T-helper 2 cell treated with Interferon-gamma antibody and Interleukin-4, amounts not matched to agents 100 ng/mL and 5 ng/mL, for 36 hours (primary cell): ENCODE data around the gene IL4. TPM values are rescaled to one million over a fixed set of nuclear protein-coding genes. Genes with fewer than 3 reads are reported as not detected.

Experiments
- intact Hi-C: fragments of 100-400 bp; cut with micrococcal nuclease; formaldehyde crosslinking; loops from one replicate; pipeline ENCODE4 v1.15.1; 2023
- total RNA-seq: library from RNA; stranded (reverse); gene quantifications from 2 replicates; pipeline ENCODE4 v1.2.3, GENCODE V29; 2022

The IL4 gene
- total RNA-seq, 1 donor from 2014 or later: 4.0 TPM

DNA sequence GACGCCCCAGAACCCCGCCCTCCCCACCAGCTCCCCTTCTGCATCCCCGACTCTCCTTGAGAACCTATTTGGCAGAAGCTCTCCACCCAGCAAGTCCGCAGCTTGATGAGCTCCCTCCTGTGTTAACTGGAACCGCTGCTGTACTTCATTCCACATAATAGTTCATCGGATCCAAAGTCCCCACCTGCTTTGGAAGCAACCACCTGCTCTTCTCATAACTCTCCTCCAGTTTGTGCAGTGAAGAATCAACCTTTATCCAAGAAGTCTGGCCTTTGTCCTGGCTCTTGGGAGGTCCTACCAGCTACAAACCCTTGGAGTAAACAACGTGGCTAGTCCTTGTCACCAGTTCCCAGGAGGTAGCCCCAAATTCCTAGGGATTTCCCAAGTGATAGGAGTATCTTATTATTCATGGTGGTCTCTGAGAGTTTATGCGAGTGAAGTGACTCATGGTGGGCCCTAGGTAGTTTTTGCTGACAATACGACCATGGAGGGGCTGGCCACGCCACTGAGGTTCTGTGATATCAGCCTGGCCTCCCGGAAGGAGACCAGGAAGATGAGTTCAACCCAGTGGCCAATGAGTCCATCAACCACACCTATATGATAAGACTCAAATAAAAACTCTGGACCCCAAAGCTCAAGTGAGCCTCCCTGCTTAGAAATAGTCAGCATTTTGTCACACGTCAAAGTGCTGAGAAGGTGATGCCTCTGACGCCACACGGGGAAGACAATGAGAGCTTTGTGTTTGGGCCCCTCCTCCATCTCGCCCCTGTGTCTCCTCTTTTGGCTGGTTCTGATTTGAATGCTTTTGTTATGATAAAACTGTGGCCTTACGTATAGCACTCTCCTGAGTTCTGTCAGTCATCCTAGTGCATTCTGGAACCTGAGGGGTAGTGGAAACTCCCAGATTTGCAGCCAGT is 3.6 kb upstream of the IL4 start:
- intact Hi-C loops: loop anchor here (5.0 kb wide), 1 partner anchor 33 kb away; no protein-coding TSS in a partner anchor

DNA sequence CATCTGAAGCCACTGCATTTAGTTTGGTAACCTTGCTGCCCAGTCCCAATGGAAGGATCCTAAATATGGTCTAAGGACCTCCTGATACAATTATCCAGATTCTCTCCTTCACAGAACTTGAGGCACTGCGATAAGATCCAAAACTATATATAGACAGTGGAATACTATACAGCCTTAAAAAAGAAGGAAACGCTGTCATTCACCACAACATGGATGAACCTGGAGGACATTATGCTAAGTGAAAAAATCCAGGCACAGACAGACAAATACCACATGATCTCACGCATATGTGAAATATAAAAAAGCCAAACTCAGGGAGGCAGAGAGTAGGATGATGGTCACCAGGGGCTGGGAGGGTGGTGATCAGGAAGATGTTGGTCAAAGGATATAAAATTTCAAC is 2.8 kb upstream of the IL4 start:
- intact Hi-C loops: loop anchor here (5.0 kb wide), 1 partner anchor 34 kb away; no protein-coding TSS in a partner anchor

GRCh38 chr5:132673488-132673887 is 301 bp upstream of the IL4 start:
- intact Hi-C loops: loop anchor here (5.0 kb wide), 1 partner anchor 36 kb away; no protein-coding TSS in a partner anchor

DNA sequence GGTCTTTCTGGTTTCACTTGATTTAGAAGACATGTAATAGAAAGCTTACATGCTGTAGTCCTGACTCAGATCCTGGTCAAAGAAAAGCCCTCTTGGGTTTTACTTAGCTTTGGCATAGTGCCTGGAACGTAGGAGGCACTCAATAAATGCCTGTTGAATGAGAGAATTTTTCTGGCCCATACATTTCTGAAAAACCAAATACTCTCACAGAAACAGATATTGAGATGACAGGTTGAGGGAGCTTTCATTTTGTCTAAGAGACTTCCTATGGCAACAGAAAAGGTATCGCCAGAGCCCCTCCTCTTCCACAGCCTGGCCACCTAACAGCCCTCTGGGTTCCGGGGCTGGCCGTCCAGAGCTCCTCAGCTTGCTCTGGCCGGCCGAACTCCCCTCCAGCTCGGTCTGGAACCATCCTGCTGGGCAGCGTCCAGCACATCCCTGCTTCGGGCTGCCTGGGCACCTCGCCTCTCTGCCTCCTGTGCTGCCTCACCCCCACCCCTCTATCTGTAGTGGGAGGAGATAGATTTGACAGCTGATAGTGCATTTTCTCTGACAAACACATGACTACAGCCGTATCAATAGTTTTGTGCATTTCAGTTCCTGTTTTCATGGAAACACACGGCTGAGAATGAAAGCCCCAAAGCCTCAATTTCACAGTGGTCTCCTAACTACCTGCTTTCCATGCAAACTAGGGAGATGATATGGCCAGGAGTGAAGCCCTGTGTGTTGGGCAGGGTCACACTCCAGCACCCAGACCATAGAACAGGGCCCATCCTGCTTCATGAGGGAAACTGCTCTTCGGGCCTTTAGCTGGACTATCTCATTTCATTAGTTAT is 1.1 kb downstream of the IL4 start:
- intact Hi-C loops: loop anchor here (5.0 kb wide), 1 partner anchor 38 kb away; no protein-coding TSS in a partner anchor

- intact Hi-C loops: loop anchor here (1.0 kb wide), 1 partner anchor 12 kb away; no protein-coding TSS in a partner anchor
Measured at GRCh38 chr5:132675936-132676689, 2.3 kb downstream of the IL4 start.

GRCh38 chr5:132677191-132677590 is 3.4 kb downstream of the IL4 start:
- intact Hi-C loops: no loop called here

DNA sequence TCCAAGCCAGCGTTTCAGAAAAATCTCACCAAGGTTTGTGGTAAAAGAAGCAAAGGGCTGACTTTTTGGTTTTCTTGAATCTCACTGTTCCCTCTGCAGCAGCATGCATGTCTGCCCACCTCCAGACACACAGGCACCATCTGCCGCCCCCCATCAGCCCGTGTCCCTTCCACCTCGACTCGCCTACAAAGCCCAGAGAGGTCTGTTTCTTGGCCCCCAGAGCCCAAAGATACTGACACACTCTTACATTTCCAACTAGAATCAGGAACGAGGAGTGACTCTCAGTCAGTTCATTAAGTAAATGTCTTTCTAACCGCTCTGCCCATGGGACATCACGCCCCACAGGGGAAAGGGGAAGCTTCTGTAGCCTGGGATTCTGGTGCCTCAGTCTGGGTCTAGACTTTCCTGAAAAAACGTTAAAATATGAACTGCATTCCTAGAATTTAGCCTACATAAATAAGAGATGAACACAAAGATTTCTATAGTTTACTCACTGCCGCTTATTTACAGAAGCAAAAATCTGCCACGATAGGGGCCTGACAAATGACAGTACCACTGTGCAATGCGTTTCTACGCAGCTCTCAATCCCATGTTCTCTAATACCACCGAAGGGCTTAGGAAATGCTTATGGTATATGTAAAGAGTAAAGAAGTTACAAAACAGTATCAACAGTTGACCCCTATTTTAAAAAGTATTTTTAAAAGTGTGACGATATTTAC is 4.1 kb downstream of the IL4 start:
- intact Hi-C loops: no loop called here

- intact Hi-C loops: no loop called here
Measured at GRCh38 chr5:132678735-132679134, 4.9 kb downstream of the IL4 start.

- intact Hi-C loops: no loop called here
Measured at GRCh38 chr5:132679166-132679565, 5.4 kb downstream of the IL4 start.

DNA sequence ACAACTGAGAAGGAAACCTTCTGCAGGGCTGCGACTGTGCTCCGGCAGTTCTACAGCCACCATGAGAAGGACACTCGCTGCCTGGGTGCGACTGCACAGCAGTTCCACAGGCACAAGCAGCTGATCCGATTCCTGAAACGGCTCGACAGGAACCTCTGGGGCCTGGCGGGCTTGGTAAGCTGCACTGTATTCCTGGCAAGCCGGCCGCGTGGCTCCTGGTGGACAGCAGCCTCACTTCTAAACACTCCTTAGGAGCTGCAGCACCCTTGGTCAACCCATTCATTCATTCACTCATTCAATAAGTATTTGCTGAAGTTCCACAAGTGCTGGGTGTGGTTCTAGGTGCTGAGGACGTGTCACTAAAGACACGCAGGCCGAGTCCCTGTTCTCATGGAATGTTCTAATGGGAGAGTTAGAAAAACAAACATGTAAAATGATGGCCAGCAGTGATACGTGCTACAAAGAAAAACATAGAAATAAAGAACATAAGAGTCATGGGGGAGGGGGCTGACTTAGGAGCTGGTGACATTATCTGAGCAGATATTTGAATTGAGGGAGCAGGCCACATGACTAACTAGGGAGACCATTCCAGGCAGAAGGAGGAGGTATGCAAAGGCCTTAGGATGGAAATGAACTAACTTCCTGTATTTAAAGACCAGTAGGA is 6.1 kb downstream of the IL4 start:
- intact Hi-C loops: no loop called here

DNA sequence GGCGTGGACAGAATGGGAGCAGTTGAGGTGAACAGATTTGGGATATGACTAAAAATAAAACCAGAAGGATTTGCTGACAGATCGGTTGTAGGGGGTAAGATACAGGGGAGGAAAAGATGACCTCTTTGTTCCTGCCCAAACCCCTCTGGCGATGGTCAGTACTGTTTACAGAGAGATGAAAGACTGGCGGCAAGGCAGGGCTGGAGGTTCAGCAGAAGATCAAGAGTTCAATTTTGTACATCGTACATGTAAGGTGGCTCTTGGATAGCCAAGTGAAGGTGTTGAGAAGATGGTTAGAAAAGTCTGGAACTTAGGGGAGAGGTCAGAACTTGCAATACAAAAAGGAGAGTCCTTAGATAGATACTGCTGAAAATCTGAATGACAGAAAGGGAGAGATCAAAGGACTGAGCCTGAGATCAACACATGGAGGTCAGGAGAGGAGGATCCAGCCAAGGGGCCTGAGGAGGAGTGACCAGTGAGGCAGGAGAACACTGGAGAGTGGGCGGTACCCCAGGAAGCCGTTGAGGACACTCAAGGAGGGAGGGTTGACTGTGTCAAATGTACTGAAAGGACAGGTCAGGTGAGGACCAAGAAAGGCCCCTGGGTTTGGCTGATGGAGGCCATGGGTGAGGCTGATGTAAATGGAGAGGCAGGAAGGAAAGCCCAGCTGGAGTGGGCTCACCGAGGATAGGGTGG is 7.1 kb downstream of the IL4 start:
- intact Hi-C loops: no loop called here

GRCh38 chr5:132681476-132681831 is 7.7 kb downstream of the IL4 start:
- intact Hi-C loops: no loop called here

- intact Hi-C loops: no loop called here
Measured at GRCh38 chr5:132681983-132682382, 8.2 kb downstream of the IL4 start.

DNA sequence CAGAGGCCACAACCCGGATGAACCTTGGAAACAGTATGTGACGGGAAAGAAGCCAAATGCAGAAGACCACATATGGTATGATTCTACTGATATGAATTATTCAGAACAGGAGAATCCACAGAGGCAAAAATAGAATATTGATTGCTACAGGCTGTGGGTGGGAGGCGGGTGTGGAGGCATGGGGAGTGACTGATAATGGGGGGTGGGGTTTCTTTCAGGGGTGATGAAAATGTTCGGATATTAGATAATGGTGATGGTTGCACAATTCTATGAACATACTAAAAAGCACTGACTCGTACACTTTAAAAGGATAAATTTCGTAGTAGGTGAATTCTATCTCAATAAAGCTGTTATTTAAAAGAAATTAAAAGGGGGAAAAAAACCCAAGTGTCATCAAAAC is 10.7 kb downstream of the IL4 start:
- intact Hi-C loops: no loop called here

DNA sequence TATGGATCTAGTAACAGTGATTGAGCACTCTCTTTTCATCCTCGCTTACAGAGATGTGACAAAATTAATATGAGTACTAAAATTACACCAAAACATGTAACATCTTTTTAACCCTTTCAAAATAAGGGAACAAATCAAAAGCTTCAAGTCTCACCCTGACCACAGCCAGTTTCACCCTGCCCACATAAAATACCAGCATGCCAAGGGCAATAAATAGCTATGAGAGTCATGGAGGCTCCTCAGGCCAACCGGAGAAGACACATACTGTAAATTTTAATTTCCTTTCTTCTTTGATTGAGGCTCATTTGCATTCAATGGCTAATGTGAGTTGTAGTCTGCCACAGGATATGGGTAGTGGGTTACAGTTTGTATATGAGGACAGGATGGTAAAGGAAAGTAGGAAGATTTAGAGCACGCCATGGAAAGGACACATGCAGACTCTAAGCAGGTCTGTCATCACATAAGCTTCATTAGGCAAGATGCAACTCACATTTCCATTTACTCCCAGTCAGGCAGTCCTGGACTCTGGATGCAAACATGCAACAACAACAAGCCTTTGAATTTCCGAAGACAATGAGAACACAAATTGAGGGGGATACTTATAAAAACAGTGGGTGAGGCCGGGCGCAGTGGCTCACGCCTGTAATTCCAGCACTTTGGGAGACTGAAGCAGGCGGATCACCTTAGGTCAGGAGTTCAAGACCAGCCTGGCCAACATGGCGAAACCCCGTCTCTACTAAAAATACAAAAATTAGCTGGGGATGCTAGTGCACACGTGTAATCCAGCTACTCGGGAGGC is 11.3 kb downstream of the IL4 start:
- intact Hi-C loops: loop anchor here (5.0 kb wide), 1 partner anchor 52 kb away; the partner anchor contains the start of gene KIF3A

GRCh38 chr5:132686193-132686592 is 12.4 kb downstream of the IL4 start:
- intact Hi-C loops: loop anchor here (5.0 kb wide), 1 partner anchor 51 kb away; the partner anchor contains the start of gene KIF3A

DNA sequence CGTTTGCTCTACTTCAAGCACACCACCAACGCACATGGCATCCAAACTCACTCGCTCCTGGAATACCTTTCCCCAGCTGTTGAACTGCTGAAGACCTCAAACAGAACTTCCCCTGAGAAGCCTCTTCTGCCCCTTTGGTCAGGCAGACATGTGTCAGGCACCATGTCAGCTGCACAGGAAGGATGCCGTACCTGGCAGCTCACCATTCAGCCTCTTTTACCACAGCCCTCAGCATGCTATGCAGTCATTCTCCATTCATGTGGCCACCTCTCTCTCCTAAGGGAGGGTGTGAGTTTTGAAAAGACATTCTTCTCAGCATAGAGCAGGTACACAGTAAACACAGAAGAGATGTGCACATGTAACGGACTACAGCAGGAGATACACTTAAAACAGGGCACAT is 14.2 kb downstream of the IL4 start:
- intact Hi-C loops: loop anchor here (1.0 to 5.0 kb wide), 4 partner anchors 12 to 53 kb away; partner anchors contain the start of gene KIF3A
